ENCODE data around the gene DIPK2A.

The DIPK2A gene

GRCh38 chr3:143974271-143975238, 2.9 kb downstream of the DIPK2A start:
- no peak for DNase-seq

GRCh38 chr3:143975554-143976152, 4.0 kb downstream of the DIPK2A start:
- DNase-seq: no peak

- no peak for DNase-seq
Observed at GRCh38 chr3:143977341-143978262, 6.0 kb downstream of the DIPK2A start.

GRCh38 chr3:143978263-143978631, 6.6 kb downstream of the DIPK2A start:
- DNase-seq: no peak

GRCh38 chr3:143979041-143979440, 7.4 kb downstream of the DIPK2A start:
- DNase-seq: no peak

GRCh38 chr3:143979813-143980212, 8.2 kb downstream of the DIPK2A start:
- DNase-seq: no peak

- DNase-seq: no peak
Observed at GRCh38 chr3:143988306-143988705, 16.7 kb downstream of the DIPK2A start.

GRCh38 chr3:143989461-143989860, 17.8 kb downstream of the DIPK2A start:
- DNase-seq: no peak

GRCh38 chr3:143991713-143992112, 20.1 kb downstream of the DIPK2A start:
- no peak for DNase-seq

- DNase-seq: no peak
Observed at GRCh38 chr3:143998266-143998665, 26.6 kb downstream of the DIPK2A start.

- DNase-seq: no peak
Observed at GRCh38 chr3:144003051-144003450, 31.4 kb downstream of the DIPK2A start.

GRCh38 chr3:144010371-144010770, 38.7 kb downstream of the DIPK2A start:
- DNase-seq: no peak

- no peak for DNase-seq
Observed at GRCh38 chr3:144011251-144011799, 39.7 kb downstream of the DIPK2A start.

GRCh38 chr3:144015133-144015532, 43.5 kb downstream of the DIPK2A start:
- DNase-seq: no peak

GRCh38 chr3:144018776-144019175, 47.2 kb downstream of the DIPK2A start:
- DNase-seq: no peak

All from activated gamma-delta T cell (primary cell).